ENCODE measurements around the gene PCSK2. TPM values are rescaled to one million over a fixed set of nuclear protein-coding genes. Genes with fewer than 3 reads are reported as not detected.

PCSK2 gene
- total RNA-seq, 4 donors from 2014 or later = 0.64 to 4.1 (median 1.4) TPM; not detected in 1

- no peaks in the 10 kb centered on the region for H3K36me3 ChIP-seq
- in situ Hi-C loops (cut with MboI; ENCODE audit: low pct_ligation_motif_present in 1 of 4, low pct_unique_long_range_greater_than_20kb in 1 of 4, low sequenced_read_pairs in 3 of 4) = loop anchor here in 3 of 4 donors (10.0 kb wide), 1 partner anchor 619 kb away; no protein-coding TSS in a partner anchor
- H3K9me3 ChIP-seq = no peaks in the 10 kb centered on the region
- TF ChIP-seq POLR2A (IDR thresholded peaks at IDR 0.05) = no peak
- no peak for TF ChIP-seq EP300 (IDR thresholded peaks at IDR 0.05; ENCODE audit: low read depth)
- DNase-seq = no peak
- H3K27ac ChIP-seq = no peak overlapping the region
- no peak overlapping the region for H3K4me3 ChIP-seq
- intact Hi-C loops (cut with DNase I; ENCODE audit: low total_unique reads) = no loop called here
- no peaks in the 10 kb centered on the region for H3K4me1 ChIP-seq
- no peaks in the 10 kb centered on the region for H3K27me3 ChIP-seq
Measured at GRCh38 chr20:17423782-17424181, 196.9 kb downstream of the PCSK2 start.

DNA sequence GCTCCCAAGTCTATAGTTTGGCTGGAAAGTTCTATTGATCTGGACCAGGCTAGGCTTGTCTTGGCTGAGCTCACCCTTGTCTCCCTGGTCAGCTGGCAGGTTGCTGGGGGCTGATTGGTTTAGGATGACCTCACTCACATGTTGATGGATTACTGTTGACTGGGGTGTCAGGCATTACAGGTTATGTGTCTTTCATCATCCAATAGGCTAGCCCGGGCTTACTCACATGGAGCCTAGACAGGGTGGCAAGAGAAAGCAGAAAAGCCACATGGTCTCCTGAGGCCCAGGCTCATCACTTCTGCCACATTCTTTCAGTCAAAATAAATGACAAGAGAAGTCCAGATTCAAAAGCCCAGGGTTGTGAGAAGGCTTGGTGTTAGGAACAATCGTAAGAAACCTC, 200.8 kb downstream of the PCSK2 start:
- in situ Hi-C loops (cut with MboI; ENCODE audit: low pct_ligation_motif_present in 1 of 4, low pct_unique_long_range_greater_than_20kb in 1 of 4, low sequenced_read_pairs in 3 of 4) (loop anchor here in 3 of 4 donors (10.0 kb wide), 1 partner anchor 623 kb away; no protein-coding TSS in a partner anchor), intact Hi-C loops (cut with DNase I; ENCODE audit: low total_unique reads) (no loop called here)
- TF ChIP-seq EP300 (IDR thresholded peaks at IDR 0.05; ENCODE audit: low read depth) = no peak
- TF ChIP-seq POLR2AphosphoS5 (IDR thresholded peaks at IDR 0.05) = no peak
- TF ChIP-seq, protein P1, sequence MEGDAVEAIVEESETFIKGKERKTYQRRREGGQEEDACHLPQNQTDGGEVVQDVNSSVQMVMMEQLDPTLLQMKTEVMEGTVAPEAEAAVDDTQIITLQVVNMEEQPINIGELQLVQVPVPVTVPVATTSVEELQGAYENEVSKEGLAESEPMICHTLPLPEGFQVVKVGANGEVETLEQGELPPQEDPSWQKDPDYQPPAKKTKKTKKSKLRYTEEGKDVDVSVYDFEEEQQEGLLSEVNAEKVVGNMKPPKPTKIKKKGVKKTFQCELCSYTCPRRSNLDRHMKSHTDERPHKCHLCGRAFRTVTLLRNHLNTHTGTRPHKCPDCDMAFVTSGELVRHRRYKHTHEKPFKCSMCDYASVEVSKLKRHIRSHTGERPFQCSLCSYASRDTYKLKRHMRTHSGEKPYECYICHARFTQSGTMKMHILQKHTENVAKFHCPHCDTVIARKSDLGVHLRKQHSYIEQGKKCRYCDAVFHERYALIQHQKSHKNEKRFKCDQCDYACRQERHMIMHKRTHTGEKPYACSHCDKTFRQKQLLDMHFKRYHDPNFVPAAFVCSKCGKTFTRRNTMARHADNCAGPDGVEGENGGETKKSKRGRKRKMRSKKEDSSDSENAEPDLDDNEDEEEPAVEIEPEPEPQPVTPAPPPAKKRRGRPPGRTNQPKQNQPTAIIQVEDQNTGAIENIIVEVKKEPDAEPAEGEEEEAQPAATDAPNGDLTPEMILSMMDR (IDR thresholded peaks at IDR 0.05) = no peak
- TF ChIP-seq POLR2A (IDR thresholded peaks at IDR 0.05) = no peak
- Histone ChIP-seq H3K9me3 (no peaks in the 10 kb centered on the region), H3K27ac (no peak overlapping the region), H3K27me3 (peaks cover 16% of the 10 kb centered on the region), H3K4me1 (peaks cover 0 to 7% (median 0%) of the 10 kb centered on the region in 4 donors), H3K36me3 (no peaks in the 10 kb centered on the region), H3K4me3 (no peak overlapping the region)
- WGBS, 2 donors (ENCODE audit: low coverage in 1 of 2) = 84 to 88% methylated on average over 2 of the region's 2 CpGs
- DNase-seq = no peak

- in situ Hi-C loops (cut with MboI; ENCODE audit: low pct_ligation_motif_present in 1 of 4, low pct_unique_long_range_greater_than_20kb in 1 of 4, low sequenced_read_pairs in 3 of 4) = no loop called here
- TF ChIP-seq EP300 (IDR thresholded peaks at IDR 0.05; ENCODE audit: low read depth) = no peak
- no peak for TF ChIP-seq POLR2AphosphoS5 (IDR thresholded peaks at IDR 0.05)
- no peak for TF ChIP-seq POLR2A (IDR thresholded peaks at IDR 0.05)
Measured at GRCh38 chr20:17430125-17430950, 203.5 kb downstream of the PCSK2 start.

GRCh38 chr20:17431621-17432364, 205.0 kb downstream of the PCSK2 start:
- H3K4me1 ChIP-seq = peaks cover 0 to 7% (median 0%) of the 10 kb centered on the region in 4 donors
- in situ Hi-C loops (cut with MboI; ENCODE audit: low pct_ligation_motif_present in 1 of 4, low pct_unique_long_range_greater_than_20kb in 1 of 4, low sequenced_read_pairs in 3 of 4) = no loop called here
- 33 to 38% methylated on average over 12 to 17 of the region's 17 CpGs for WGBS, 2 donors (ENCODE audit: low coverage in 1 of 2)
- peak; percentile 34 for DNase-seq
- H3K4me3 ChIP-seq = no peak overlapping the region
- H3K9me3 ChIP-seq = no peaks in the 10 kb centered on the region
- no peaks in the 10 kb centered on the region for H3K36me3 ChIP-seq
- intact Hi-C loops (cut with DNase I; ENCODE audit: low total_unique reads) = loop anchor here (2.0 kb wide), 1 partner anchor 629 kb away; no protein-coding TSS in a partner anchor
- no peak overlapping the region for H3K27ac ChIP-seq
- H3K27me3 ChIP-seq = peaks cover 18% of the 10 kb centered on the region
- TF ChIP-seq POLR2AphosphoS5 (IDR thresholded peaks at IDR 0.05) (no peak), POLR2A (IDR thresholded peaks at IDR 0.05) (no peak), EP300 (IDR thresholded peaks at IDR 0.05; ENCODE audit: low read depth) (no peak)
- TF ChIP-seq, protein P1 (IDR thresholded peaks at IDR 0.05) = peak; percentile 71 to 93 (median 86)

More at GRCh38 chr20:17430125-17430950, 203.5 kb downstream of the PCSK2 start:
- intact Hi-C loops (cut with DNase I; ENCODE audit: low total_unique reads) = no loop called here
- 57 to 63% methylated on average over 1 to 3 of the region's 3 CpGs for WGBS, 2 donors (ENCODE audit: low coverage in 1 of 2)
- Histone ChIP-seq H3K9me3 (no peaks in the 10 kb centered on the region), H3K4me1 (peaks cover 0 to 7% (median 0%) of the 10 kb centered on the region in 4 donors), H3K27ac (no peak overlapping the region), H3K27me3 (peaks cover 18% of the 10 kb centered on the region), H3K36me3 (no peaks in the 10 kb centered on the region), H3K4me3 (no peak overlapping the region)
- DNase-seq = no peak

DNA sequence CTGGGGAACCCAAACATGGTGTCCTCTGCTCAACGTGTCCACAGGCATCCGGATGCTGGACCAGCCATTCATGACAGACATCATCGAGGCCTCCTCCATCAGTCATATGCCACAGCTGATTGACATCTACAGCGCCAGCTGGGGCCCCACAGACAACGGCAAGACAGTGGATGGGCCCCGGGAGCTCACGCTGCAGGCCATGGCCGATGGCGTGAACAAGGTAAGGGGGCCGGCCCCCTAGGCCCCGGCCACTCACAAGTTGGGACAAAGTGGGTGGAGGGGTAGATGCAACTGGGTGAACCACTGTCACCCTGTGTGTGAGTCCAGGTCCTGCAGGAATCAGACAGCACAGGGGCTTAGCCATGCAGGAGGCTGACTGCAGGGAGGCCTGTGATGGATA, 209.8 kb downstream of the PCSK2 start:
- Histone ChIP-seq H3K27ac (no peak overlapping the region), H3K27me3 (peaks cover 12% of the 10 kb centered on the region), H3K4me3 (no peak overlapping the region), H3K36me3 (no peaks in the 10 kb centered on the region), H3K9me3 (no peaks in the 10 kb centered on the region), H3K4me1 (peaks cover 0 to 4% (median 0%) of the 10 kb centered on the region in 4 donors)
- DNase-seq = no peak
- TF ChIP-seq, protein P1 (IDR thresholded peaks at IDR 0.05) = no peak
- TF ChIP-seq EP300 (IDR thresholded peaks at IDR 0.05; ENCODE audit: low read depth) (no peak), POLR2A (IDR thresholded peaks at IDR 0.05) (no peak), POLR2AphosphoS5 (IDR thresholded peaks at IDR 0.05) (no peak)
- in situ Hi-C loops (cut with MboI; ENCODE audit: low pct_ligation_motif_present in 1 of 4, low pct_unique_long_range_greater_than_20kb in 1 of 4, low sequenced_read_pairs in 3 of 4) = loop anchor here in 1 of 4 donors (5.0 kb wide), 1 partner anchor 629 kb away; no protein-coding TSS in a partner anchor
- WGBS, 2 donors (ENCODE audit: low coverage in 1 of 2) = 96 to 98% methylated on average over 8 to 11 of the region's 11 CpGs
- intact Hi-C loops (cut with DNase I; ENCODE audit: low total_unique reads) = no loop called here

Measured in transverse colon (tissue), 4 donors.